SK-N-SH treated with all-trans-retinoic acid at 6 μM for 48 hours (cell line): ENCODE data around the gene PCF11.

ENCODE experiments used
- ATAC-seq: fragments of 200-7000 bp; cut with Tn5 transposase; 3 replicates; pipeline ENCODE4 v1.9.1; 2020; ENCODE audit warnings: mild to moderate bottlenecking, moderate library complexity
- ARNTL ChIP-seq: fragments of 450-650 bp; formaldehyde crosslinking; IDR thresholded peaks from 2 replicates; pipeline ENCODE4 v1.5.0; 2020; ENCODE audit warnings: low read depth, mild to moderate bottlenecking, moderate library complexity, borderline replicate concordance
- BACH2 ChIP-seq: fragments of 250-450 bp; sonication (Bioruptor Pico); IDR thresholded peaks from 2 replicates; pipeline ENCODE4 v1.9.0; 2021; ENCODE audit warnings: mild to moderate bottlenecking, borderline replicate concordance
- CREB5 ChIP-seq: fragments of 250-450 bp; sonication (Bioruptor Pico); IDR thresholded peaks from 2 replicates; pipeline ENCODE4 v1.5.1; 2020; ENCODE audit warnings: low read depth, mild to moderate bottlenecking, moderate library complexity
- CSRNP3 ChIP-seq: fragments of 250-450 bp; sonication (Bioruptor Pico); IDR thresholded peaks from 2 replicates; pipeline ENCODE4 v1.5.1; 2021; ENCODE audit warnings: mild to moderate bottlenecking, moderate library complexity
- ESRRG ChIP-seq: fragments of 250-450 bp; sonication (Bioruptor Pico); IDR thresholded peaks from 2 replicates; pipeline ENCODE4 v1.6.1; 2021; ENCODE audit warnings: mild to moderate bottlenecking
- GLIS3 ChIP-seq: fragments of 250-450 bp; sonication (Bioruptor Pico); IDR thresholded peaks from 2 replicates; pipeline ENCODE4 v1.5.0; 2020; ENCODE audit warnings: mild to moderate bottlenecking, moderate library complexity
- ISL1 ChIP-seq: fragments of 250-450 bp; sonication (Bioruptor Pico); IDR thresholded peaks from 2 replicates; pipeline ENCODE4 v2.1.2; 2022; ENCODE audit warnings: mild to moderate bottlenecking, moderate library complexity
- OSR1 ChIP-seq: fragments of 250-450 bp; sonication (Bioruptor Pico); IDR thresholded peaks from 2 replicates; pipeline ENCODE4 v1.8.0; 2022; ENCODE audit warnings: moderate library complexity, mild to moderate bottlenecking, inconsistent platforms
- PPARA ChIP-seq: fragments of 250-450 bp; sonication (Bioruptor Pico); IDR thresholded peaks from 2 replicates; pipeline ENCODE4 v1.5.0; 2020; ENCODE audit warnings: mild to moderate bottlenecking, borderline replicate concordance
- RARB ChIP-seq: fragments of 250-450 bp; sonication (Bioruptor Pico); IDR thresholded peaks from 2 replicates; pipeline ENCODE4 v1.8.0; 2021; ENCODE audit warnings: mild to moderate bottlenecking, moderate library complexity
- SNAI2 ChIP-seq: fragments of 250-450 bp; sonication (Bioruptor Pico); IDR thresholded peaks from 2 replicates; pipeline ENCODE4 v1.5.0; 2020; ENCODE audit warnings: mild to moderate bottlenecking, moderate library complexity
- TOX ChIP-seq: fragments of 250-450 bp; sonication (Bioruptor Pico); IDR thresholded peaks from 2 replicates; pipeline ENCODE4 v1.8.0; 2021; ENCODE audit warnings: mild to moderate bottlenecking, moderate library complexity, borderline replicate concordance
- TSHZ2 ChIP-seq: fragments of 250-450 bp; sonication (Bioruptor Pico); IDR thresholded peaks from 2 replicates; pipeline ENCODE4 v1.5.0; 2020; ENCODE audit warnings: mild to moderate bottlenecking, moderate library complexity
- ZC3H10 ChIP-seq: fragments of 250-450 bp; sonication (Bioruptor Pico); IDR thresholded peaks from 2 replicates; pipeline ENCODE4 v1.5.1; 2021; ENCODE audit warnings: mild to moderate bottlenecking, moderate library complexity
- ZFP3 ChIP-seq: fragments of 250-450 bp; sonication (Bioruptor Pico); IDR thresholded peaks from 2 replicates; pipeline ENCODE4 v1.5.0; 2020; ENCODE audit warnings: mild to moderate bottlenecking, moderate library complexity
- ZFP30 ChIP-seq: fragments of 450-650 bp; formaldehyde crosslinking; IDR thresholded peaks from 2 replicates; pipeline ENCODE4 v1.5.0; 2022; ENCODE audit warnings: mild to moderate bottlenecking, moderate library complexity
- ZNF565 ChIP-seq: fragments of 450-650 bp; formaldehyde crosslinking; conservative IDR thresholded peaks from 2 replicates; pipeline ENCODE4 v1.5.0; 2020; ENCODE audit warnings: low read depth, mild to moderate bottlenecking, moderate library complexity
- ZNF70 ChIP-seq: fragments of 450-650 bp; formaldehyde crosslinking; IDR thresholded peaks from 2 replicates; pipeline ENCODE4 v1.5.0; 2020; ENCODE audit warnings: mild to moderate bottlenecking, moderate library complexity
- ZNF8 ChIP-seq: fragments of 450-650 bp; formaldehyde crosslinking; IDR thresholded peaks from 2 replicates; pipeline ENCODE4 v1.5.0; 2020; ENCODE audit warnings: mild to moderate bottlenecking, moderate library complexity
- TF ChIP-seq, protein P1 (sequence below): fragments of 250-450 bp; sonication (Bioruptor Pico); IDR thresholded peaks from 2 replicates; pipeline ENCODE4 v1.8.0; 2020; ENCODE audit warnings: mild to moderate bottlenecking, moderate library complexity, borderline replicate concordance

Gene PCF11

DNA sequence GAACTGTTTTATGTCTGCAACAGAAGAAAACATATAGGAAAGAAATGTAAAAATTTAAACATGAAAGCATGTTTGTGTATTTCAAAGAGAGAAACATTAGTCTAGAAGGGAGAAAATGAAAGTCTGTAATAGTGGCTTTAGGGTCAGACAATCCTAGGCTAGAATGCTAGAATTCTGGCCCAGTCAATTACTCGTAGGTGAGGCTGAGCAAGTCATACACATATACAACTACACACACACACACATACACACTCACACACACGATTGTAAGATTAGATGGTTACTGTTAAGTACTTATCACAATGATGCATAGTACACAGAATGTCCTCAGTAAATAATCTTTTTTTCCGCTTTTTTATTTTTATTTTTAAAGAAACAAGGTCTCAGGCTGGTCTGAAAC, 37.7 kb upstream of the PCF11 start (continued):
- TF ChIP-seq RARB (CRISPR knock-in tag) (no peak), ZC3H10 (CRISPR knock-in tag) (no peak), GLIS3 (CRISPR knock-in tag) (no peak), ZNF8 (CRISPR knock-in tag) (no peak), ARNTL (CRISPR knock-in tag) (no peak), OSR1 (no peak)

DNA sequence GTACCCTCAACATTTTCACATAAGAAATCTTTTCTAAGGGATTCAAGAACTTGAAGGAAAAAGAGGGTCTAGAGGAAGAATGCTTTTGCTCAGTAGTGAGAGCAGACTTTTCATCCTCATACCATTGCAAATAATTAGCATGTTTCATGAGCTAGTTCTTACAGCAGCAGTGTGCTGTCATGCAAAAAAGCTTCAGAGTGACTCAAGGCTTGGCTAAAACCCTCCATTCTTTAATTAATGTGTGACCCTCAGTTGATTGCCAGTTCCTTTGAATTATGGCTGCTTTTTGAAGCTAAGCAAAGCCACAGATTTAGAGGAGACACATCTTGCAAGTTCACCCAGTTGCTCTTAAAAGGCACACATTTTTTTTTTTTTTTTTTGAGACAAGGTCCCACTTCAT, 36.6 kb upstream of the PCF11 start:
- no peak for TF ChIP-seq ISL1 (CRISPR knock-in tag)
- no peak for TF ChIP-seq GLIS3 (CRISPR knock-in tag)
- no peak for TF ChIP-seq ARNTL (CRISPR knock-in tag)
- TF ChIP-seq TSHZ2 (CRISPR knock-in tag), result no peak
- no peak for TF ChIP-seq CSRNP3
- TF ChIP-seq ZFP30 (CRISPR knock-in tag), result no peak
- TF ChIP-seq ZFP3 (CRISPR knock-in tag), result no peak
- TF ChIP-seq SNAI2 (CRISPR knock-in tag), result no peak
- TF ChIP-seq BACH2, result no peak
- no peak for TF ChIP-seq ZC3H10 (CRISPR knock-in tag)
- TF ChIP-seq CREB5 (CRISPR knock-in tag), result no peak
- TF ChIP-seq RARB (CRISPR knock-in tag), result no peak
- TF ChIP-seq, all 23 proteins: peak for 0
- ATAC-seq, result no peak

DNA sequence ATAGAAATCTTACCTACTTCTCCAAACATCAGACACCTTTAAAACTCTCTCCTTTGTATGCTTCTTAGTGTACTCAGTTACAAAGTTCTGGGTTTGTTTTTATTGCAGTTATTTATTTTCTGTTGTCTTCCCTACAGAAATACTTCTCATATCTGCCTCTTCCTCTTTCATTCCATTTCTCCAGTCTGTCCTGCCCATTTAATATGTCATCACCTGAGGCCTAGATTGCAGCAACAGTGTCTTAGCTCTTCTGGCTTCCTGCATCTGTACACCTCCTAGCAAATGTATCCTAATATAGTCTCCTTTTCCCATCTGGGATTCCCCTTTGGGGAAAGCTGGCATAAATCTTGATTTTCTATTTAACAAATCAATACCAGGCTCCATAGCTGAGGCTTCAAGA, 34.9 kb upstream of the PCF11 start:
- TF ChIP-seq OSR1, result no peak
- no peak for TF ChIP-seq ARNTL (CRISPR knock-in tag)
- TF ChIP-seq ZNF70 (CRISPR knock-in tag), result no peak
- no peak for TF ChIP-seq CREB5 (CRISPR knock-in tag)
- no peak for TF ChIP-seq RARB (CRISPR knock-in tag)
- no peak for TF ChIP-seq ZC3H10 (CRISPR knock-in tag)
- no peak for TF ChIP-seq TOX
- TF ChIP-seq, protein P1, sequence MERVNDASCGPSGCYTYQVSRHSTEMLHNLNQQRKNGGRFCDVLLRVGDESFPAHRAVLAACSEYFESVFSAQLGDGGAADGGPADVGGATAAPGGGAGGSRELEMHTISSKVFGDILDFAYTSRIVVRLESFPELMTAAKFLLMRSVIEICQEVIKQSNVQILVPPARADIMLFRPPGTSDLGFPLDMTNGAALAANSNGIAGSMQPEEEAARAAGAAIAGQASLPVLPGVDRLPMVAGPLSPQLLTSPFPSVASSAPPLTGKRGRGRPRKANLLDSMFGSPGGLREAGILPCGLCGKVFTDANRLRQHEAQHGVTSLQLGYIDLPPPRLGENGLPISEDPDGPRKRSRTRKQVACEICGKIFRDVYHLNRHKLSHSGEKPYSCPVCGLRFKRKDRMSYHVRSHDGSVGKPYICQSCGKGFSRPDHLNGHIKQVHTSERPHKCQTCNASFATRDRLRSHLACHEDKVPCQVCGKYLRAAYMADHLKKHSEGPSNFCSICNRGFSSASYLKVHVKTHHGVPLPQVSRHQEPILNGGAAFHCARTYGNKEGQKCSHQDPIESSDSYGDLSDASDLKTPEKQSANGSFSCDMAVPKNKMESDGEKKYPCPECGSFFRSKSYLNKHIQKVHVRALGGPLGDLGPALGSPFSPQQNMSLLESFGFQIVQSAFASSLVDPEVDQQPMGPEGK (CRISPR knock-in tag), result no peak
- TF ChIP-seq BACH2, result no peak
- no peak for TF ChIP-seq PPARA (CRISPR knock-in tag)
- no peak for TF ChIP-seq SNAI2 (CRISPR knock-in tag)
- no peak for TF ChIP-seq ZNF565 (CRISPR knock-in tag)
- no peak for TF ChIP-seq ZFP3 (CRISPR knock-in tag)
- ATAC-seq, result no peak

DNA sequence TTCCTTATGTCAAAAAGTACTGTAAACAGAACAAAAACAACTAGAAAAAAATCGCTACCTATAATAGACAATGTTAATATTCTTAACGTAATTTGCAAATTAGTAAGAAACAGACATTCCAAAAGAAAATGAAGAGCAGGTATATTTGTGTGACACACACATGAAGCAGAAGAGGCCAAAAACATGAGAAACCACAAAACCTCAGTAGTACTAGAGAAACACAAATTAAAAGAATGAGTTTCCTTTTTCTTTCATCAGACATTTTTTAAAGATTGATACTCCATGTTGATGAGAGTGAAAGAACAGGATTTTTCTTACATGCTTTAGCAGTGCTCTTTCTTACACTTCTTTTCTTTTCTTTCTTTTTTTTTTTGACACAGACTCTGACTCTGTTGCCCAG, 34.2 kb upstream of the PCF11 start:
- TF ChIP-seq ESRRG (CRISPR knock-in tag) (no peak), ZNF70 (CRISPR knock-in tag) (no peak)
- no peak for ATAC-seq
